Measurements from ENCODE around the gene DNAJC22. TPM values are rescaled to one million over a fixed set of nuclear protein-coding genes. Genes with fewer than 3 reads are reported as not detected.
A peak's percentile ranks its signal among the peaks of the same experiment; 100 is the strongest.

The DNAJC22 gene
- total RNA-seq, 1 donor from 2014 or later, result not detected

DNA sequence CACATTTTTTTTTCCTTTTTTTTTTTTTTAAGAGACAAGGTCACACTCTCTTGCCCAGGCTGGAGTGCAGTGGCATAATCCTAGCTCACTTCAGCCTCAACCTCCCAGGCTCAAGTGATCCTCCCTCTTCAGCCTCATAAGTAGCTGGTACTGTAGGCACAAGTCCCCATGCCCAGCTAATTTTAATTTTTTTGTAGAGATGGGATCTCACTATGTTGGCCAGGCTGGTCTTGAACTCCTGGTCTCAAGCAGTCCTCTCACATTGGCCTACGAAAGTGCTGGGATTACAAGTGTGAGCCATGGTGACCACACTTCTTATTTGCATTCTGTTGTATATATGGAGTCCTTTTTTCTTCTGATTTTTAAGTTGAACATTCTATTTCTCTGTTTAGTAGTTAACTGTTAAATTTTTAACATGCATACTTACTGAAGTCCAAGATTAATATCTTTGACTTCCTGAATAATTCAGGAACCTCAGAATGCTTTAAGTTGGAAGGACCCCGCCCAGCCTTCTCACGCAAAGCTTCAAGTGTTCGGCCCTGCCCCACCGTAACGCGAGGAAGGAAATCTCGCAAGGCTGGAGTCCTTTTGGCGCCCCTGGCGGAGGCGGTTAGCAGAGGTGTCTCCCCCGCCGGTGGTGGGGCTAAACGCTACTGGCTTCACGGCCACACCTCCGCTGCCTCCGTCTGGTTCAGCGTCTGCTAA, 42.1 kb downstream of the DNAJC22 start:
- Mint-ChIP-seq H3K9me3 (no peaks in the 10 kb centered on the region), H3K36me3 (ENCODE audit: low read depth) (peaks cover 5% of the 10 kb centered on the region), H3K27me3 (no peaks in the 10 kb centered on the region), H3K4me1 (peaks cover 4% of the 10 kb centered on the region), H3K27ac (no peak overlapping the region), H3K4me3 (peak overlapping the region; percentile 50)
- TF ChIP-seq, protein P1, sequence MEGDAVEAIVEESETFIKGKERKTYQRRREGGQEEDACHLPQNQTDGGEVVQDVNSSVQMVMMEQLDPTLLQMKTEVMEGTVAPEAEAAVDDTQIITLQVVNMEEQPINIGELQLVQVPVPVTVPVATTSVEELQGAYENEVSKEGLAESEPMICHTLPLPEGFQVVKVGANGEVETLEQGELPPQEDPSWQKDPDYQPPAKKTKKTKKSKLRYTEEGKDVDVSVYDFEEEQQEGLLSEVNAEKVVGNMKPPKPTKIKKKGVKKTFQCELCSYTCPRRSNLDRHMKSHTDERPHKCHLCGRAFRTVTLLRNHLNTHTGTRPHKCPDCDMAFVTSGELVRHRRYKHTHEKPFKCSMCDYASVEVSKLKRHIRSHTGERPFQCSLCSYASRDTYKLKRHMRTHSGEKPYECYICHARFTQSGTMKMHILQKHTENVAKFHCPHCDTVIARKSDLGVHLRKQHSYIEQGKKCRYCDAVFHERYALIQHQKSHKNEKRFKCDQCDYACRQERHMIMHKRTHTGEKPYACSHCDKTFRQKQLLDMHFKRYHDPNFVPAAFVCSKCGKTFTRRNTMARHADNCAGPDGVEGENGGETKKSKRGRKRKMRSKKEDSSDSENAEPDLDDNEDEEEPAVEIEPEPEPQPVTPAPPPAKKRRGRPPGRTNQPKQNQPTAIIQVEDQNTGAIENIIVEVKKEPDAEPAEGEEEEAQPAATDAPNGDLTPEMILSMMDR (IDR thresholded peaks at IDR 0.05), result no peak
- CTCF ChIA-PET, result interaction anchor here (1.2 to 1.6 kb wide), 6 partner anchors 9 to 125 kb away, joined by 3 to 7 read pairs (median 4); partner anchors contain the start of gene SPATS2
- POLR2A ChIA-PET, result interaction anchor here (1.0 to 2.3 kb wide), 2 partner anchors 12 to 22 kb away, joined by 4 to 6 read pairs; partner anchors contain the start of gene SPATS2
- DNase-seq (peak; percentile 49), ATAC-seq (ENCODE audit: low read depth) (peak; percentile 94)
- intact Hi-C loops (cut with micrococcal nuclease), result loop anchor here (2.0 kb wide), 1 partner anchor 18 kb away; no protein-coding TSS in a partner anchor

DNA sequence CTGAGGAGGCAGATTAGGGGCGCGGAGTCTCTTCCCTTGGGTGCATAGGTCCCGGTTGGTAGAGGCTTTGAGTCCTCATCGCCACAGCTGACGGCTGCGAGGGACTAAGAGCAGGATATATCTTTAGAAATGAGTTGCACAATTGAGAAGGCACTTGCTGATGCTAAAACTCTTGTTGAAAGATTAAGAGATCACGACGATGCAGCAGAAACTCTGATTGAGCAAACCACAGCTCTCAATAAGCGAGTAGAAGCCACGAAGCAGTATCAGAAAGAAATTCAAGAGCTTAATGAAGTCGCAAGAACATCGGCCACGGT, 42.7 kb downstream of the DNAJC22 start:
- POLR2A ChIA-PET, result interaction anchor here (1.0 to 2.3 kb wide), 2 partner anchors 12 to 23 kb away, joined by 4 to 6 read pairs; partner anchors contain the start of gene SPATS2
- intact Hi-C loops (cut with micrococcal nuclease), result loop anchor here (2.0 kb wide), 1 partner anchor 19 kb away; no protein-coding TSS in a partner anchor

DNA sequence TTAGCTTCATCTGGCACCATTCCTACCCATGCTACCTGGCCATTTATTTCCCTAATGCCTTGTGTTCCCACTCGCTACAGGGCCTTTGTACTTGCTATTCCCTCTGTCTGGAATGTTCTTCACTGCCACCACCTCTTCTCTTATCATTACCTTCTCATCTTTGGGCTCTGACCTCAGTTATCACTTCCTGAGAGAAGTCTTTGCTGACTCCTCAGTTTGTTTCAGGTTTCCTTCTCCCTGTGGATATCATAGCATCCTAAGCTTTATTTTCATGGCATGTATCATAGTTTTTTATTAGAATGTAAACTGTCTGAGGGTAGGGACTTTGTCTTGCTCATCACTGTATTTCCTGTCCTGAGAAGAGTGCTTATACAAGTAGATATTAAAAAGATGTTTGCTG, 50.3 kb downstream of the DNAJC22 start:
- ATAC-seq (ENCODE audit: low read depth) (no peak), DNase-seq (no peak)
- Mint-ChIP-seq H3K27ac (no peak overlapping the region), H3K4me1 (no peaks in the 10 kb centered on the region), H3K4me3 (no peak overlapping the region), H3K27me3 (no peaks in the 10 kb centered on the region), H3K36me3 (ENCODE audit: low read depth) (no peaks in the 10 kb centered on the region), H3K9me3 (no peaks in the 10 kb centered on the region)
- ChIA-PET CTCF (no interaction called here), POLR2A (no interaction called here)
- TF ChIP-seq, protein P1 (IDR thresholded peaks at IDR 0.05), result no peak
- intact Hi-C loops (cut with micrococcal nuclease), result no loop called here

More for the DNA sequence above, 42.7 kb downstream of the DNAJC22 start:
- peak overlapping the region; percentile 50 for H3K4me3 Mint-ChIP-seq
- H3K27me3 Mint-ChIP-seq, result no peaks in the 10 kb centered on the region
- DNase-seq, result no peak
- peaks cover 4% of the 10 kb centered on the region for H3K36me3 Mint-ChIP-seq (ENCODE audit: low read depth)
- CTCF ChIA-PET, result interaction anchor here (1.2 to 1.6 kb wide), 6 partner anchors 9 to 125 kb away, joined by 3 to 7 read pairs (median 4); partner anchors contain the start of gene SPATS2
- H3K27ac Mint-ChIP-seq, result no peak overlapping the region
- TF ChIP-seq, protein P1 (IDR thresholded peaks at IDR 0.05), result no peak
- no peak for ATAC-seq (ENCODE audit: low read depth)
- H3K9me3 Mint-ChIP-seq, result no peaks in the 10 kb centered on the region
- peaks cover 4% of the 10 kb centered on the region for H3K4me1 Mint-ChIP-seq

DNA sequence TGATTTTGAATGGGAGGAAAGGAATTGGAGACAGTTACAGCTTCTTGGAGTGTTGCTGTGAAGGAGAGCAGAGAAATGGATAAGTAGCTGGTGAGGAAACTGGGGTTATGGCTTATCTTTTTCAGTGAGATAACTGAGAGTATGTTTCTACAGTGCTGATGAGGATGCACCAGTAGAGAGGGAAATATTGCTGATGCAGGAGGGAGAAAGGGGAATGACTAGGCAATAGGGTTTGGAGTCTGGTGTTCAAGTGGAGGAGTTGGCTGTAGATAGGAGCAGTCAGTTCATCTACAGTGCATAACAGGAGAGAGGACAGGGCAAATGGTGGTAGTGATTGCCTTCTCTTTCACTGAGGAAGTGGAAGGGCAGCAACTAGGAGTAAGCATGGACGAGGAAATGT, 53.6 kb downstream of the DNAJC22 start:
- H3K36me3 Mint-ChIP-seq (ENCODE audit: low read depth), result no peaks in the 10 kb centered on the region
- ATAC-seq (ENCODE audit: low read depth), result no peak

More for the DNA sequence above, 53.6 kb downstream of the DNAJC22 start:
- Mint-ChIP-seq H3K4me1 (no peaks in the 10 kb centered on the region), H3K27ac (no peak overlapping the region), H3K9me3 (no peaks in the 10 kb centered on the region), H3K4me3 (no peak overlapping the region), H3K27me3 (no peaks in the 10 kb centered on the region)
- ChIA-PET POLR2A (no interaction called here), CTCF (interaction anchor here (1.0 to 1.2 kb wide), 2 partner anchors 42 to 178 kb away, joined by 3 read pairs; no protein-coding TSS in a partner anchor)
- TF ChIP-seq, protein P1 (IDR thresholded peaks at IDR 0.05), result no peak
- no peak for DNase-seq
- intact Hi-C loops (cut with micrococcal nuclease), result no loop called here

Other genes starting within 250 kb of the DNAJC22 start
- gene LMBR1L, start 236.0 kb upstream of the DNAJC22 start, total RNA-seq, result 64.2 and 79.9 TPM in 2 replicates
- 916 and 951 TPM in 2 replicates for gene TUBA1B, start 215.5 kb upstream of the DNAJC22 start, total RNA-seq
- 114 and 115 TPM in 2 replicates for gene TUBA1A, start 157.8 kb upstream of the DNAJC22 start, total RNA-seq
- gene TUBA1C, start 81.8 kb upstream of the DNAJC22 start, total RNA-seq, result 141 and 142 TPM in 2 replicates
- not detected in 2 replicates for gene PRPH, start 51.7 kb upstream of the DNAJC22 start, total RNA-seq
- 2.0 and 3.1 TPM in 2 replicates for gene TROAP, start 23.6 kb upstream of the DNAJC22 start, total RNA-seq
- not detected in 2 replicates for gene C1QL4, start 9.7 kb upstream of the DNAJC22 start, total RNA-seq
- 18.9 and 22.2 TPM in 2 replicates for gene SPATS2, start 20.6 kb downstream of the DNAJC22 start, total RNA-seq
- gene KCNH3, start 192.1 kb downstream of the DNAJC22 start, total RNA-seq, result 0.27 and 0.44 TPM in 2 replicates
- 82.2 and 84.2 TPM in 2 replicates for gene MCRS1, start 221.3 kb downstream of the DNAJC22 start, total RNA-seq